Head of caudate nucleus (tissue), 42 donors: ENCODE data around the gene ARHGAP45.

Experiments
- DNase-seq, 42 donors: peaks; one replicate each; pipeline versions ENCODE4 v3.0.0 to v3.0.0-alpha.2; 2020 to 2021; ENCODE audit warnings: mixed read lengths in 7 of 42
- intact Hi-C: fragments of 100-400 bp; cut with DNase I; formaldehyde crosslinking; loops from one replicate; pipeline ENCODE4 v1.15.0; 2022

Gene ARHGAP45

DNA sequence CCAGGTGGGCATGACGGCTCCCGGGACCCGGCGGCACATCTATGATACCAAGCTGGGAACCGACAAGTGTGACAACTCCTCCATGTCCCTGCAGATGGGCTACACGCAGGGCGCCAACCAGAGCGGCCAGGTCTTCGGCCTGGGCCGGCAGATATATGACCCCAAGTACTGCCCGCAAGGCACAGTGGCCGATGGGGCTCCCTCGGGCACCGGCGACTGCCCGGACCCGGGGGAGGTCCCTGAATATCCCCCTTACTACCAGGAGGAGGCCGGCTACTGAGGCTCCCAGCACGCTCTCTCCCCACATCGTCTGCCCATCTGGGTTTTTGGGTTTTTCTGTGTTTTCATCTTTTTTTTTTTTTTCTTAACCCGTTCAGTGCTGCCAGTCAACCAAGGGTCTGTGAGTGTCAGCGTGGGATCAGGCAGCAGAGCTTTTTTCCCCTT lies 29.3 kb upstream of the ARHGAP45 start:
- no peak for DNase-seq
- intact Hi-C loops: no loop called here

DNA sequence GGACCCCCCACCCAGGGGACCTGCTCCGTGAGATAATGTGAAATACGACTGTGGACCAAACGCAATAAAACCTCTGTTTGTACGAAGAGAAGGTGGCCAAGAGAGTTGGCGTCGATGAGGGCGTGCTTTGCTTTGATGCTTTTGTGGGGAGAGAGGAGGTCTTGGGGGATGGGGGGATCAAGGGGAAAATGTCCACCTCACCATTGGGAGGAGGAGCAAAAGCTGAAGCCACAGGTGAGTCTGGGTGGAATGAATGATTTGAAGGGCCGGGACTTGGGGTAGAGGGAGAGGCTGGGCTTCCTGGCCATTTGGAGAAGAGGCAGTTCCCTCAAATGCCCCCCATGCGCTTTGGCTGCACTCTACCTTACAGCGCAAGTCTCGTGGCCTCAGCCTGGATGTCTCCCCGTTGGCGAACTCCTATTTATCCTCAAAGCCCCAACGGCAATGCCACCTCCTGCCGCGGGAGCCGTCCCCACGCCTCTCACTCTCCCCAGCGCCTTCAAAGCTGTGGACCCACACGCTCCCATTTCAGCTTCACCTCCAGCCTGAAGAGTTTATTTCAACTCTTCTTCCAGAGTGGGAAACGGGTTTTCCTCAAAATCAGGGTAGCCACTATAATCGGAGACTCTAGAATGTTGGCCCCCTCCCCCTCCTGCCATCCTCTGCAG lies 27.9 kb upstream of the ARHGAP45 start:
- no peak for DNase-seq
- intact Hi-C loops: no loop called here

DNA sequence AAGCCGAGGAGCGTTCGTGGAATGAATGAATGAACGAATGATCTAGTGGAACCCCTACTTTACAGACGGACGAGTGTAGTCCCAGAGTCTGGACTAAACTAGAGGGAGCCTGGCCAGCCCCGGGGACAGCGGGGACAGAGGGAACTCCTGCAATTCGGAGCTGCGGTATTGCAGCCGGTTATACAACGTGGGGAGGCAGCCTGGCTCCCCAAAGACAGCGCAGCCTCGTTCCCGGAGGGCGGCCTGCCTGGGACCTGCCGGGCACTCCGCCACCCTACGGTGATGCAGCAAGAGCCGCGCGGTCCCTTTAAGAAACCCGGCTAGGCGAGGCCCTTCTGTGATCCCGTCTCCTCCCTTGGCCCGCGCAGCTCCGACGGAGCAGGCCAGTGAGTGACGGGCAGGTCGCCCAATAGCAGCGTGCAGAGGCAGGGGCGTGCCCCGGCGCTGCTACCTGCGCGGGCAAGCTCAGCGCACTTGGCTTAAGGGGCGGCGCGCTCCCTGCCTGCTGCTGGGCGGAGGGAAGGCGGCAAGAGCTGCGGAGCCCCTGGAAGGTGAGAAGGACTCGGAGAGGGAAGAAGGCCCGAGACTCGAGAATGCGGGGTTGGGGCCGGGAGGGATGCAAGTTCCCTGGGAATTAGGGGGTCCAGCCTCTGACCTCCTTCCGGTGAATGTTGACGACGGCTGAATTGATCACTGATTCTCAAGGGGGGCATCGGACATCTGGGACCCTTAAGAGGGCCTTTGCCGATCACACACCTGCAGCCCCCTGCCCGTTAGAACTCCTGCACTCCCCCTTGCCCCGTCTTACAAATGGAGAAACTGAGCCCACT lies 27.1 kb upstream of the ARHGAP45 start, which contains the start of gene ABCA7:
TSS of gene ABCA7 (plus strand) at position 462 of the 830 bp plus-strand sequence. CDS start 1,255 bp downstream, outside the sequence.
- DNase-seq: peak; percentile 95 to 100 (median 98)
- intact Hi-C loops: no loop called here

GRCh38 chr19:1040476-1041271 lies 26.3 kb upstream of the ARHGAP45 start:
- peak; percentile 86 to 97 (median 95) for DNase-seq
- intact Hi-C loops: no loop called here

- intact Hi-C loops: no loop called here
- DNase-seq: no peak
These were observed 25.6 kb upstream of the ARHGAP45 start for GRCh38 chr19:1041272-1041834.

DNA sequence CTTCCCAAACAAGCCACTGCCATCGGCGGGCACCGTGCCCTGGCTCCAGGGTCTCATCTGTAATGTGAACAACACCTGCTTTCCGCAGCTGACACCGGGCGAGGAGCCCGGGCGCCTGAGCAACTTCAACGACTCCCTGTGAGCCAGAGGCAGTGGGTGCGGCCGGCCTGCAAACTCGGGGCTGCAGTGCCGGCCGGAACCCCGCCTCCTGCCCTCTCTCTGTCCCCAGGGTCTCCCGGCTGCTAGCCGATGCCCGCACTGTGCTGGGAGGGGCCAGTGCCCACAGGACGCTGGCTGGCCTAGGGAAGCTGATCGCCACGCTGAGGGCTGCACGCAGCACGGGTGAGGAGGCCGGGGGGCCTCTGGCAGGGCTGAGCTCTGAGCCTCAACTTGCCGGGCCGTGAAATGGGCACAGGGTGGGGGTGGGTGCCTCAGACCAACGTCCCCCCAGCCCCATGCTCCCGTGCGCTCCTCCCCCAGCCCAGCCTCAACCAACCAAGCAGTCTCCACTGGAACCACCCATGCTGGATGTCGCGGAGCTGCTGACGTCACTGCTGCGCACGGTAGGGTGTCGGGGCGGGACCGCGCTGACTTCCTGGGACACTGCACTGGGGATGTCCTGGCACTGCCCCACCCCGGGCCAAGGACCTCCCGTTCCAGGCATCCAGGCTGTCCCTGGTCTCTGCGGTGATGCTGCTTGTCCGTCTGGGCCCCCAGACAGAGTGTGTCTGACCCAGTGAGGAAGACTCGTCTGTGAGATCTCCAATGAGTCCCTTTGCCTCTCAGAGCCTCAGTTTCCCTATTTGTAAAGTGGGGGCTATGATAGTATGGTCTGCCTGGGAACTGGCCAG lies 24.9 kb upstream of the ARHGAP45 start:
- no peak for DNase-seq
- intact Hi-C loops: no loop called here

DNA sequence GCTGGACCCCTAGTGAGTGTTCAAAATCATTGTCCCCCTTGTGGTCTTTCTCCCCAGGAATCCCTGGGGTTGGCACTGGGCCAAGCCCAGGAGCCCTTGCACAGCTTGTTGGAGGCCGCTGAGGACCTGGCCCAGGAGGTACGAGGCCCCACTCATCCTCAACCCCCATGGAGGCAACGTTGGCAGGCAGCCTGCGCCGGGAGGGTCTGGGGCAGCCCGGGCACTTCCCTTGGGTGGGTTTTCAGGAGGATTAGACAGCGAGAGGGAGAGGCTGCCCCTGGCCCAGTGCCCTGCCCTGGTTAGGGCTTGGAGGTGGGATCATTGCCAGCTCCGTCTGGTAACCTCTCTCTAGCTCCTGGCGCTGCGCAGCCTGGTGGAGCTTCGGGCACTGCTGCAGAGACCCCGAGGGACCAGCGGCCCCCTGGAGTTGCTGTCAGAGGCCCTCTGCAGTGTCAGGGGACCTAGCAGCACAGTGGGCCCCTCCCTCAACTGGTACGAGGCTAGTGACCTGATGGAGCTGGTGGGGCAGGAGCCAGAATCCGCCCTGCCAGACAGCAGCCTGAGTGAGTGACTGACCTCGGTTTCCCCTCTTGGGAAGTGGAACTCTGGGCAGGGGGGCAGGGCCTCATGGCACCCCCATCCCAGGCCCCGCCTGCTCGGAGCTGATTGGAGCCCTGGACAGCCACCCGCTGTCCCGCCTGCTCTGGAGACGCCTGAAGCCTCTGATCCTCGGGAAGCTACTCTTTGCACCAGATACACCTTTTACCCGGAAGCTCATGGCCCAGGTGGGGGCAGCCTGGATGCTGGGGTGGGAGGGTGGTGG lies 24.1 kb upstream of the ARHGAP45 start:
- DNase-seq: no peak
- intact Hi-C loops: no loop called here

GRCh38 chr19:1045247-1045603 lies 21.7 kb upstream of the ARHGAP45 start:
- intact Hi-C loops: no loop called here
- no peak for DNase-seq

GRCh38 chr19:1046117-1046626 lies 20.8 kb upstream of the ARHGAP45 start:
- DNase-seq: no peak
- intact Hi-C loops: no loop called here

GRCh38 chr19:1046836-1047695 lies 19.9 kb upstream of the ARHGAP45 start:
- DNase-seq: no peak
- intact Hi-C loops: no loop called here

DNA sequence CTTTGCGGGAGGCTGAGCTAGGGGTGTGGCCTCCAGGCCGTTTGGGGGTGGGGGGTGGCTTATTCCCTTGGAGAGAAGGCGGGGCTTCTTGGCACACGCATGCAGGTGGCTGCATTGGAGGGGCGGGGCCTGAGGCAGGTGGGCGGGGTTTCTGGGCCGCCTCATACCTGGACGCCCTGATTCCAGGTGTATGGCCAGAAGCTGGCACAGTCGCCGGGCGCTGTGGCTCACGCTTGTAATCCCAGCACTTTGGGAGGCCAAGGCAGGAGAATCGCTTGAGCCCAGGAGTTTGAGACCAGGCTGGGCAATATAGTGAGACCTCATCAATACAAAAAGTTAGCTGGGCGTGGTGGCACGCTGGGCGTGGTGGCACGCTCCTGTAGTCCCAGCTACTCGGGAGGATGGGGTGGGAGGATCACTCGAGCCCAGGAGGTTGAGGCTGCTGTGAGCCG lies 19.2 kb upstream of the ARHGAP45 start:
- intact Hi-C loops: no loop called here
- no peak for DNase-seq

DNA sequence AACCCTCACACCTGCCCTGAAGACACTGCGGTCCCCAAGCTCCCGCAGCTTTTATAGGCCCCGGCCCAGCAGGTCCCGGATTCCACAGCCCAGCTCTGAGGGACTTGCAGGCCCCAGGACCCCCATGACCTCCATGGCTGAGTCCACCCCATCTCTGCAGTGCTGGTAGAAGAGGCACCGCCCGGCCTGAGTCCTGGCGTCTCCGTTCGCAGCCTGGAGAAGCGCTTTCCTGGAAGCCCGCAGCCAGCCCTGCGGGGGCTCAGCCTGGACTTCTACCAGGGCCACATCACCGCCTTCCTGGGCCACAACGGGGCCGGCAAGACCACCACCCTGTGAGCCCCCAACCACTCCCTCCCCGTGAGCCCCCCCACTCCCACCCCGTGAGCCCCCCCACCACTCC lies 17.9 kb upstream of the ARHGAP45 start:
- DNase-seq: no peak
- intact Hi-C loops: no loop called here

- intact Hi-C loops: no loop called here
- DNase-seq: no peak
These were observed 17.2 kb upstream of the ARHGAP45 start for GRCh38 chr19:1049800-1050199.

- intact Hi-C loops: no loop called here
These were observed 15.8 kb upstream of the ARHGAP45 start for GRCh38 chr19:1050989-1051788.

DNA sequence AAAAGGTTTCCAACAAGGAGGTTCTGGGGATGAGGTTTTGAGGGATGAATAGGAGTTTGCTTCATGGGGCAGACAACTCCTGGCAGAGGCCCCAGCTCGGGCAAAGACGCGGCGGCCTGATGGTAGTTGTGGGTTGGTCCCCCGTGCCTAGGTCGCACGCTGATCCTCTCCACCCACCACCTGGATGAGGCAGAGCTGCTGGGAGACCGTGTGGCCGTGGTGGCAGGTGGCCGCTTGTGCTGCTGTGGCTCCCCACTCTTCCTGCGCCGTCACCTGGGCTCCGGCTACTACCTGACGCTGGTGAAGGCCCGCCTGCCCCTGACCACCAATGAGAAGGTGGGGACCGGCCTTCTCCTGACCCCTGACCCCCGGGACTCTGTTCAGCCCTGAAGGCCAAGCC lies 15.2 kb upstream of the ARHGAP45 start:
- intact Hi-C loops: no loop called here

More at GRCh38 chr19:1050989-1051788, 15.8 kb upstream of the ARHGAP45 start:
- no peak for DNase-seq

More for the DNA sequence above, 15.2 kb upstream of the ARHGAP45 start:
- DNase-seq: no peak
